Mesenchymal stem cell (in vitro differentiated cells and primary cell): ENCODE measurements around the gene EXOC6B.

Experiments
- DNase-seq: peaks from one replicate; pipeline ENCODE4 v3.0.0-alpha.2; 2013
- H2AFZ ChIP-seq: one replicate; pipeline ENCODE4 v1.6.1; 2013; ENCODE audit warnings: low read depth, mild to moderate bottlenecking, control low read depth, inconsistent platforms, low read length, moderate library complexity
- H2AK5ac ChIP-seq: 2 replicates; pipeline ENCODE4 v1.6.1; 2013; ENCODE audit warnings: low read length, moderate library complexity, mild to moderate bottlenecking, inconsistent platforms; ENCODE audit not compliant: severe bottlenecking
- H2BK120ac ChIP-seq: one replicate; pipeline ENCODE4 v1.6.1; 2013; ENCODE audit warnings: low read depth, mild to moderate bottlenecking, inconsistent platforms, low read length, moderate library complexity
- H2BK12ac ChIP-seq, 2 experiments: one replicate each; pipeline ENCODE4 v1.6.1; 2013; ENCODE audit warnings: inconsistent platforms in 2 of 2, low read length in 2 of 2, mild to moderate bottlenecking in 2 of 2, moderate library complexity in 2 of 2, control low read depth in 1 of 2
- H2BK15ac ChIP-seq: one replicate; pipeline ENCODE4 v1.6.1; 2013; ENCODE audit warnings: mild to moderate bottlenecking, low read depth, inconsistent platforms; ENCODE audit not compliant: poor library complexity, severe bottlenecking
- H2BK5ac ChIP-seq: 2 replicates; pipeline ENCODE4 v1.6.1; 2013; ENCODE audit warnings: low read depth, mild to moderate bottlenecking, low read length, control low read depth, inconsistent platforms; ENCODE audit not compliant: poor library complexity, severe bottlenecking
- H3K14ac ChIP-seq, 2 experiments: one replicate each; pipeline ENCODE4 v1.6.1; 2013; ENCODE audit warnings: inconsistent platforms in 2 of 2, low read length in 2 of 2, control low read depth in 1 of 2, mild to moderate bottlenecking in 1 of 2, moderate library complexity in 1 of 2
- H3K18ac ChIP-seq, 2 experiments: one replicate each; pipeline ENCODE4 v1.6.1; 2013; ENCODE audit warnings: inconsistent platforms in 2 of 2, low read length in 2 of 2, control low read depth in 1 of 2, low read depth in 1 of 2, mild to moderate bottlenecking in 1 of 2
- H3K23ac ChIP-seq, 2 experiments: one replicate each; pipeline ENCODE4 v1.6.1; 2013; ENCODE audit warnings: inconsistent platforms in 2 of 2, low read length in 2 of 2, mild to moderate bottlenecking in 2 of 2, moderate library complexity in 2 of 2, control low read depth in 1 of 2
- H3K27ac ChIP-seq: 2 replicates; pipeline ENCODE4 v1.5.1; 2013; ENCODE audit warnings: mild to moderate bottlenecking, moderate library complexity, low read length, control low read depth, inconsistent platforms; ENCODE audit not compliant: poor library complexity, severe bottlenecking
- H3K27me3 ChIP-seq, 2 experiments: 2 replicates each; pipeline versions ENCODE4 v1.6.1 to v1.7.0; 2013; ENCODE audit warnings: low read length in 2 of 2, mild to moderate bottlenecking in 2 of 2, moderate library complexity in 2 of 2, control low read depth in 1 of 2, inconsistent platforms in 1 of 2; ENCODE audit not compliant: control insufficient read depth in 1 of 2, insufficient read depth in 1 of 2
- H3K36me3 ChIP-seq, 2 experiments: 2 replicates each; pipeline versions ENCODE4 v1.6.1 to v1.7.0; 2013; ENCODE audit warnings: low read length in 2 of 2, control low read depth in 1 of 2, inconsistent platforms in 1 of 2, low read depth in 1 of 2, mild to moderate bottlenecking in 1 of 2; ENCODE audit not compliant: insufficient read depth in 2 of 2, control insufficient read depth in 1 of 2
- H3K4ac ChIP-seq, 2 experiments: one replicate each; pipeline ENCODE4 v1.6.1; 2013; ENCODE audit warnings: inconsistent platforms in 2 of 2, low read length in 2 of 2, mild to moderate bottlenecking in 2 of 2, moderate library complexity in 2 of 2, control low read depth in 1 of 2, low read depth in 1 of 2
- H3K4me1 ChIP-seq: 2 replicates; pipeline ENCODE4 v1.6.1; 2013; ENCODE audit warnings: low read depth, low read length, control low read depth; ENCODE audit not compliant: control insufficient read depth, insufficient read depth
- H3K4me2 ChIP-seq: 2 replicates; pipeline ENCODE4 v1.6.1; 2013; ENCODE audit warnings: low read length, mild to moderate bottlenecking, inconsistent platforms; ENCODE audit not compliant: poor library complexity, severe bottlenecking
- H3K4me3 ChIP-seq, 2 experiments: 2 replicates each; pipeline versions ENCODE4 v1.5.1 to v1.7.0; 2013; ENCODE audit warnings: low read length in 2 of 2, mild to moderate bottlenecking in 2 of 2, control low read depth in 1 of 2, low read depth in 1 of 2; ENCODE audit not compliant: insufficient read depth in 1 of 2
- H3K79me1 ChIP-seq: replicated peaks from 2 replicates; pipeline ENCODE4 v1.6.1; 2013; ENCODE audit warnings: mild to moderate bottlenecking, control low read depth, low read length, inconsistent platforms; ENCODE audit not compliant: poor library complexity, severe bottlenecking
- H3K9ac ChIP-seq: 2 replicates; pipeline ENCODE4 v1.7.0; 2013; ENCODE audit warnings: mild to moderate bottlenecking, low read length, moderate library complexity
- H3K9me3 ChIP-seq: 2 replicates; pipeline ENCODE4 v1.7.0; 2013; ENCODE audit warnings: mild to moderate bottlenecking, low read length; ENCODE audit not compliant: control insufficient read depth
- H4K8ac ChIP-seq: one replicate; pipeline ENCODE4 v1.6.1; 2013; ENCODE audit warnings: inconsistent platforms, mild to moderate bottlenecking, low read length, moderate library complexity
- H4K91ac ChIP-seq: one replicate; pipeline ENCODE4 v1.6.1; 2013; ENCODE audit warnings: mild to moderate bottlenecking, low read length, inconsistent platforms
- WGBS: methylation state at CpG from one replicate; pipeline ENCODE4 v1.1.7; 2013; ENCODE audit warnings: mixed read lengths; 5-methylcytosine and 5-hydroxymethylcytosine counted together

EXOC6B gene

DNA sequence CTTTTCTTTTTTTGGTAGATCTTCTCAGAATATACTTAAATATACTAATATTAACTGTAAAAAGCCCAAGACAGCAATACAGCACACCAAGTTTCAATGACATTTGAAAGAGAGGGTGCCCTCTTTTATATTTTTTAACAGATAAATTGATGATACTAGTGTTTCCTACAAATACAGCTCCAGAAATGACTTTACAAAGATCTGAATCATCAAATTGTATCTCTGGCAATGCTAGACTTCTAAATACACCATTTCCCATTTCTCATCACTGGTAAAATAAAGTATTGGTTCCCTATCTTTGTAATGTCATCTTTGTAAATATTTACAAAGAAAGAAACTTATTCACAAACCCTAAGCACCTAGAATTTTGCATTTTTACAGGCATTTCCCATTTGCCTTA, 281.3 kb downstream of the EXOC6B start:
- H3K36me3 ChIP-seq: no peaks in the 10 kb centered on the region
- H3K27ac ChIP-seq: no peak overlapping the region
- H3K18ac ChIP-seq: no peak overlapping the region
- H2BK5ac ChIP-seq: no peak overlapping the region
- H4K8ac ChIP-seq: no peak overlapping the region
- no peak overlapping the region for H2BK15ac ChIP-seq
- no peak overlapping the region for H4K91ac ChIP-seq
- no peak overlapping the region for H3K23ac ChIP-seq
- H3K4ac ChIP-seq: no peak overlapping the region
- H2AFZ ChIP-seq: no peak overlapping the region
- H3K9ac ChIP-seq: no peak overlapping the region
- H3K9me3 ChIP-seq: no peaks in the 10 kb centered on the region
- H3K14ac ChIP-seq: no peak overlapping the region
- no peak overlapping the region for H2BK12ac ChIP-seq
- no peak overlapping the region for H2BK120ac ChIP-seq
- no peak overlapping the region for H2AK5ac ChIP-seq
- no peak overlapping the region for H3K4me2 ChIP-seq
- H3K79me1 ChIP-seq: peaks cover 2% of the 10 kb centered on the region
- H3K4me1 ChIP-seq: no peaks in the 10 kb centered on the region
- no peak overlapping the region for H3K4me3 ChIP-seq
- no peaks in the 10 kb centered on the region for H3K27me3 ChIP-seq
- no peak for DNase-seq

DNA sequence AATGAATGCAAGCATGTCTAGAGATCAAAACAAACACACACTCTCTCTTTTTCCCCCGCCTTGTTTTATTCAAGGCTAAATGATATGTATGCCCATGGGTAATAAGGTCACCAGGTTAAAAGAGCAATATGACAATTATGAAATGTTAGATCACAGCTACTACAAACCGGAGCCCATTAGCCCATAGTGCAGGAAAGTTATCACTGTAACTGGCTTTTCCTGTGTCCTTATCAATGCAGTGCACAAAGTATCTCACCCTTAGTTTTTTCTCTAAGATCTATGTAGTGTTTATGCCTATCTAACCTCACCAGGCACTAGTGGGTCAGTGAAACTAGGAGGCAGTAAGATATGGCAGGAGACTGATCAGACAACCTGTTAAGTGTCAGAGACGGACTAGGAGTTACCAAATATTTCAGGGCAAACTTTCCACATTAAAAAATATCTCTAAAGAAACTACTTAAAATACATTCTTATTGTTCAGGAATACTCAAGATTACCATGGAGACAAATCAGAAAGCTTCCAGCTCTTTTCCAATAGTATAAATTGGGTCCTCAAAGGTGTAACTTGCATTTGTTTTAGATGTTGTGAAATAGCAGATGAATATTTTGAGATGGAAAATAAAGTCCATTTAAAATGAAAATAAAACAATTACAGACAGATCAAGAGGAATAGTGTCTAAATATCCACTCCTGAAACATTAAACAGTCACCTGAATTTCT, 282.2 kb downstream of the EXOC6B start:
- H3K4me3 ChIP-seq: no peak overlapping the region
- DNase-seq: no peak
- H2AK5ac ChIP-seq: no peak overlapping the region
- no peak overlapping the region for H3K18ac ChIP-seq
- H3K23ac ChIP-seq: no peak overlapping the region
- H3K9me3 ChIP-seq: no peaks in the 10 kb centered on the region
- H2BK120ac ChIP-seq: no peak overlapping the region
- H3K4me1 ChIP-seq: no peaks in the 10 kb centered on the region
- no peak overlapping the region for H3K14ac ChIP-seq
- no peak overlapping the region for H2BK5ac ChIP-seq
- H2AFZ ChIP-seq: no peak overlapping the region
- no peak overlapping the region for H3K9ac ChIP-seq
- H3K79me1 ChIP-seq: peaks cover 2% of the 10 kb centered on the region
- H4K91ac ChIP-seq: no peak overlapping the region
- H4K8ac ChIP-seq: no peak overlapping the region
- H3K4me2 ChIP-seq: no peak overlapping the region
- H3K4ac ChIP-seq: no peak overlapping the region
- H3K27me3 ChIP-seq: no peaks in the 10 kb centered on the region
- H3K36me3 ChIP-seq: no peaks in the 10 kb centered on the region
- H2BK12ac ChIP-seq: no peak overlapping the region
- no peak overlapping the region for H2BK15ac ChIP-seq
- WGBS: 100% methylated on average over 1 of the region's 3 CpGs
- no peak overlapping the region for H3K27ac ChIP-seq

DNA sequence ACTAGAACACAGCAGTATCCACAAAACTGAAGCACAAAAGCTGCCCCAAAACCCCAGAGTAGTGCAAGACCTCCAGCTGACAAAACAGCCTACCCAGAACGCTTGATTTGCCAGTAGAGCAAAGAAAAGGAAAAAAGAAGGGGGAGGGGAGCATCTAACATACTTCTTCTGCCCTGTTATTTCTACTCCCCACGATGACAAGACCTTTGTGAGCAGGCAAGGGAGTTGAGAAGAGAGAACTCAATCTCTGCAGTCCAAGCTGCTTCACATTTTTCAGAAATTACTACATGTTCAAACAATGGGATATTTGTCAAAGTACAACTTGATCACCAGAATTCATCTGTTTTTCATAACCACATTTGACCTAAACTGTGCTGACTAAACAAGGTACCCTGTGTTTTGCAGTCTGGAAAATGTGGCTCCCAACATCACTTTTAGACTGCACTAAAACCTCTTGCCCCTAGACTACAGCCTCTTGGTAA, 286.7 kb downstream of the EXOC6B start:
- H2AK5ac ChIP-seq: no peak overlapping the region
- peaks cover 4% of the 10 kb centered on the region for H3K79me1 ChIP-seq
- WGBS: 27% methylated on average over 2 of the region's 2 CpGs
- DNase-seq: no peak
- H3K27me3 ChIP-seq: no peaks in the 10 kb centered on the region
- H3K23ac ChIP-seq: no peak overlapping the region
- H3K4me3 ChIP-seq: no peak overlapping the region
- H3K18ac ChIP-seq: no peak overlapping the region
- H2BK5ac ChIP-seq: no peak overlapping the region
- H2BK120ac ChIP-seq: no peak overlapping the region
- H2AFZ ChIP-seq: no peak overlapping the region
- no peak overlapping the region for H3K9ac ChIP-seq
- H3K9me3 ChIP-seq: no peaks in the 10 kb centered on the region
- H2BK15ac ChIP-seq: no peak overlapping the region
- no peaks in the 10 kb centered on the region for H3K4me1 ChIP-seq
- H2BK12ac ChIP-seq: no peak overlapping the region
- H4K91ac ChIP-seq: no peak overlapping the region
- H3K27ac ChIP-seq: peak overlapping the region; percentile 71
- H3K4ac ChIP-seq: no peak overlapping the region
- H4K8ac ChIP-seq: no peak overlapping the region
- H3K36me3 ChIP-seq: no peaks in the 10 kb centered on the region
- H3K4me2 ChIP-seq: no peak overlapping the region
- H3K14ac ChIP-seq: no peak overlapping the region

DNA sequence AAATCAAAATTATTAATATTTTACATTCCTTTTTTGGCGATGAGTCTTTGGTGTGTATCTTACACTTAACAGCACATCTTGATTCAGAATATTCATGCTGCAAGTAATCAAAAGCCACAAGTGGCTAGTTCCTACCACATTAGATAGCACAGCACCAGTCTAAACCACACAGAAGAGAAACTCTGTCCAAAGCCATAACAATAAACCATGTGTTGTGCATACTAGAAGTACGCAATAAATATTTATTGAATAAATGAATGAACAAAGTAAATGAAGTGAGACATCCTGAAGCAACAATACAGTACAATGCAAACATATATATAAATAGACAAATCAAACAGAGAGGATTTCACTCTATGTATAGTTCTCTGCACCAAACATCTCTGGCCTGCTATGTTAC, 287.3 kb downstream of the EXOC6B start:
- Histone ChIP-seq H2BK5ac (no peak overlapping the region), H2AFZ (no peak overlapping the region), H3K9ac (no peak overlapping the region), H3K4me2 (no peak overlapping the region), H3K23ac (no peak overlapping the region), H3K9me3 (no peaks in the 10 kb centered on the region), H4K91ac (no peak overlapping the region), H3K27ac (peak overlapping the region; percentile 68), H4K8ac (no peak overlapping the region), H2BK12ac (no peak overlapping the region), H2BK15ac (no peak overlapping the region), H3K27me3 (no peaks in the 10 kb centered on the region), H3K4me3 (no peak overlapping the region), H2AK5ac (no peak overlapping the region), H3K79me1 (peaks cover 4% of the 10 kb centered on the region), H3K14ac (no peak overlapping the region), H2BK120ac (no peak overlapping the region), H3K36me3 (no peaks in the 10 kb centered on the region), H3K4me1 (no peaks in the 10 kb centered on the region), H3K18ac (no peak overlapping the region), H3K4ac (no peak overlapping the region)
- 88% methylated on average over 1 of the region's 2 CpGs for WGBS
- DNase-seq: no peak
